ENCODE data around the gene CISD3.

CISD3 gene

DNA sequence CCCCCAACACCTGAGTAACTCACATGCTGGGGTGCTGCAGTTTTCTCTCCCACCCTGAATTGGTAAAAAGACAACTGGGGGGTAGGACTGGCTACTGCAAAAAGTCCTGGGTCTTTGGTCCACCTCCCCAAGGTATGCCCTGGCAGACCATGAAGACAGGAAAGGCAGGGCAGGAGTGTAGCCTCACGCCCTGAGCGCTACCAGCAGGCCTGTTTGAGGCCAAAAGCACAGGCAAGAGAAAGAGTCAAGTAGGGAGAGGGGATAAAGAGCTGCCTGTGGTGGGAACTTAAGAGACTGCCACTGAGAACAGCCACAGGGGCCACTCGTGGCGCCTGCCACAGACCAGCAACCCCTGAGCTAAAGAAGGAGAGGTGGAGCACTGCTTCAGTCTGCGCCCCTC is 36.2 kb downstream of the CISD3 start:
- no peak for DNase-seq (ENCODE audit: low read depth in 1 of 2, low spot score in 1 of 2)

GRCh38 chr17:38768417-38768816 is 38.3 kb downstream of the CISD3 start:
- DNase-seq (ENCODE audit: low read depth in 1 of 2, low spot score in 1 of 2): no peak

DNA sequence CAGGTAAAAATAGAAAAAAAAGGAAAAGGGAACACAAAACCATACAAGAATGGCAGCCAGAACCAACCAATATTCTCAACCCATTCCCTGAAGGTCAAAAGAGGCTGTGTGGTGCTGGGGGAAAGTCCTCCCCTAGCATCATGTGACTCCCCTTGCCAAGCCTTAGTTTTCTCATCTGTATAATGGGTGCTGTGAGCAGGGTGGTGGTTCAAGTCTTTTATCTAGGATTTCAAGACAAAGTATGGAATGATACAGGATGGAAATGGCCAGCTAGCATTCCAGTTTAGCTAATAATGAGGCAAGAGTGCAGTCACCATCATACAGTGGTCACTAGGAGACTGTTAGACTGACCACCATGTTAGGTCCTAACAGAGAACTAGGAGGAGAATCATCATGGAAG is 43.1 kb downstream of the CISD3 start:
- DNase-seq (ENCODE audit: low read depth in 1 of 2, low spot score in 1 of 2): no peak

DNA sequence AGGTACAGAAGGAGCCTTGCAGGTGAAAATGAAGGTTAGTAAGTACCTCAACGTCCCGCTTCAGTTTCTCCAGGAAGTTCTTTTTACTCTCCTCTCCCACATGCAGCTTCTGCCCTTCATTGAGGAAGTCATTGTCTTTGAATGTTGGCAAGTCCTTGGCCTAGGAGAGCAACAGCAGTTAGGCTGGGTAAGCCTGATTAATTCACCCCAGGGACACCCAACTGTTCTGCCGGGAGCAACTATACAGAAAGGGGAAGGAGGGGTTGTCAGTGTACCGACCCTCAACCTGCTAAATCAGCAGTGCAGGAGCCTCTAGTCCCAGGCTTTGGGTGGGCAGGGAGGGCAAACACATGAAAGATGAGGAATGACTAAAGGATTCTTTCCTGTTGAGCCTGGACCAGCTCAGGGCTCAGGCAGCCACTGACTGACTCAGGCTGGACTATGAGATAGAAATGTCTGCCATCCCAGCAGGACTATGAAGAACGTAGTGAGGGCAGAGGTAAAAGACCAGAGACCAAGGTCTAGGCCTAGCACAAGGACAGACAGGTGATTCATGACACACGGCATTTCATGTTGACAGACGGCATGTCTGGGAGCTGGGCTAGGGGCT is 47.6 kb downstream of the CISD3 start:
- no peak for DNase-seq (ENCODE audit: low read depth in 1 of 2, low spot score in 1 of 2)

- no peak for DNase-seq (ENCODE audit: low read depth in 1 of 2, low spot score in 1 of 2)
Measured at GRCh38 chr17:38779965-38780752, 50.0 kb downstream of the CISD3 start.

DNA sequence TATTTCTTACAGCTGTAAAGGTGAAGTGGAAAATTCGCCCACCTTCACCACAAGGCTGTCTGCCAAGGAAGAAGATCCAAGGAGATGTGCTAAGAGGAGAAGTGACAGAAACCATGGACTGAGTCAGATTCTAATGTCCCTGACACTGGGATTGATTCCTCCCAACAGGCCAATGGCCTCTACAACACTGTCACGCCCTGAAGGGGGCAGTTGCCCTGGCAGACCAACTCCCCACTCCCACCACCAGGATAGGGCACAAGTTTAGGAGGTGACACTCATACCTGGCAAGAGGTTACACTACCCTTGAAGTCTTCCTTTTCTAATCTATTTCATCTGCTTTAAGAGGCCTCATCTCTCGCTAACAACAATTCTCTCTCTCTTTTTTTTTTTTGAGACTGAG is 53.1 kb downstream of the CISD3 start:
- DNase-seq (ENCODE audit: low read depth in 1 of 2, low spot score in 1 of 2): no peak

All from stimulated activated CD4-positive, alpha-beta T cell treated with anti-CD3 and anti-CD28 coated beads, Interleukin-15, amount 100 ng/mL, for 1 hour (primary cell).